ENCODE data around the gene SEMA3F. TPM values are rescaled to one million over a fixed set of nuclear protein-coding genes. Genes with fewer than 3 reads are reported as not detected.

SEMA3F gene
- total RNA-seq, 4 donors from 2014 or later = 5.2 to 40.1 (median 7.5) TPM

DNA sequence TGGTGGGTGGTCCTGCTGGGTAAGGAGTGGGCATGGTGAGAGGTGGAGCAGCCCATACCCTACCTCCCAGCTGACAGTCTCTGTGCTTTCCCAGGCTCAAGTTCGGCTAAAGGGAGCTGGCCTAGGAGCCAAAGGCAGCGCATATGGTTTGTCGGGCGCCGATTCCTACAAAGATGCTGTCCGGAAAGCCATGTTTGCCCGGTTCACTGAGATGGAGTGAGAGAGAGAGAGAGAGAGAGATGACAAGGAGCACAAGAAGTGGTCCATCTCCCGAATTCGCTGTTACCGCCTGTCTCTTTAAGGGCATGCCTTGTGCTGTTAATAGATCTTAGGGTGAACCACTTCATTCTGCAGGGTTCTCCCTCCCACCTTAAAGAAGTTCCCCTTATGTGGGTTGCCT, 36.9 kb upstream of the SEMA3F start:
- Histone ChIP-seq H3K4me1 (peaks cover 3 to 4% of the 10 kb centered on the region in 2 donors), H3K27ac (no peak overlapping the region), H3K36me3 (peaks cover 6 to 74% of the 10 kb centered on the region in 2 donors), H3K27me3 (no peaks in the 10 kb centered on the region), H3K9me3 (no peaks in the 10 kb centered on the region), H3K4me3 (no peak overlapping the region)
- intact Hi-C loops (cut with DNase I; ENCODE audit: low total_unique reads) (no loop called here), in situ Hi-C loops (cut with MboI; ENCODE audit: low sequenced_read_pairs in 4 of 4) (no loop called here)
- ATAC-seq = no peak
- no peak for DNase-seq
- TF ChIP-seq, protein P1, sequence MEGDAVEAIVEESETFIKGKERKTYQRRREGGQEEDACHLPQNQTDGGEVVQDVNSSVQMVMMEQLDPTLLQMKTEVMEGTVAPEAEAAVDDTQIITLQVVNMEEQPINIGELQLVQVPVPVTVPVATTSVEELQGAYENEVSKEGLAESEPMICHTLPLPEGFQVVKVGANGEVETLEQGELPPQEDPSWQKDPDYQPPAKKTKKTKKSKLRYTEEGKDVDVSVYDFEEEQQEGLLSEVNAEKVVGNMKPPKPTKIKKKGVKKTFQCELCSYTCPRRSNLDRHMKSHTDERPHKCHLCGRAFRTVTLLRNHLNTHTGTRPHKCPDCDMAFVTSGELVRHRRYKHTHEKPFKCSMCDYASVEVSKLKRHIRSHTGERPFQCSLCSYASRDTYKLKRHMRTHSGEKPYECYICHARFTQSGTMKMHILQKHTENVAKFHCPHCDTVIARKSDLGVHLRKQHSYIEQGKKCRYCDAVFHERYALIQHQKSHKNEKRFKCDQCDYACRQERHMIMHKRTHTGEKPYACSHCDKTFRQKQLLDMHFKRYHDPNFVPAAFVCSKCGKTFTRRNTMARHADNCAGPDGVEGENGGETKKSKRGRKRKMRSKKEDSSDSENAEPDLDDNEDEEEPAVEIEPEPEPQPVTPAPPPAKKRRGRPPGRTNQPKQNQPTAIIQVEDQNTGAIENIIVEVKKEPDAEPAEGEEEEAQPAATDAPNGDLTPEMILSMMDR (IDR thresholded peaks at IDR 0.05 in 4 of 5, conservative IDR thresholded peaks at IDR 0.05 in 1 of 5) = no peak
- TF ChIP-seq POLR2A (IDR thresholded peaks at IDR 0.05) = no peak

DNA sequence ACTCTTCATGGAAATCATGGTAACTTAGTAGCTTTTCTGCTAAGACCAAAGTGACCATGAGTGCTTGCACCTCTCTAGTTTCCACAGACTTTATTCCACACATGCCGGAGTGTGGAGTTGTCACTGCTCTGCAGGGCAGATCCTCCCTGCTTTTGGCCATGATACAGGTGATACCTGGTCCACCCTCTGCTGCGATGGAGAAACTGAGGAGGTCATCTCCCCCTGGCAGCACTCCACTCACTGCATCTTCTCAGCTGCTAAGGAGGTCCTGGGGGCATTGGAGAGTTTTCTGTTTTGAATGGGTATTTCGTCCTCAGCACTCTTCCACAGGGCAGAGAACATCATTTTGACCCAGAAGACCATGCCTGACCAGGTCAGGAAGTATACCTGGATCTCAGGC, 35.3 kb upstream of the SEMA3F start:
- Histone ChIP-seq H3K4me1 (peaks cover 3% of the 10 kb centered on the region in 2 donors), H3K27ac (no peak overlapping the region), H3K4me3 (no peak overlapping the region), H3K27me3 (no peaks in the 10 kb centered on the region), H3K36me3 (peaks cover 3 to 58% of the 10 kb centered on the region in 2 donors), H3K9me3 (no peaks in the 10 kb centered on the region)
- no peak for TF ChIP-seq POLR2A (IDR thresholded peaks at IDR 0.05)
- TF ChIP-seq, protein P1 (IDR thresholded peaks at IDR 0.05 in 4 of 5, conservative IDR thresholded peaks at IDR 0.05 in 1 of 5) = no peak
- DNase-seq (no peak), ATAC-seq (no peak)
- in situ Hi-C loops (cut with MboI; ENCODE audit: low sequenced_read_pairs in 4 of 4) (loop anchor here (5.0 to 10.0 kb wide), 2 partner anchors 65 to 68 kb away; no protein-coding TSS in a partner anchor), intact Hi-C loops (cut with DNase I; ENCODE audit: low total_unique reads) (loop anchor here (2.0 kb wide), 2 partner anchors 35 to 107 kb away; partner anchors contain the start of gene SEMA3F)

DNA sequence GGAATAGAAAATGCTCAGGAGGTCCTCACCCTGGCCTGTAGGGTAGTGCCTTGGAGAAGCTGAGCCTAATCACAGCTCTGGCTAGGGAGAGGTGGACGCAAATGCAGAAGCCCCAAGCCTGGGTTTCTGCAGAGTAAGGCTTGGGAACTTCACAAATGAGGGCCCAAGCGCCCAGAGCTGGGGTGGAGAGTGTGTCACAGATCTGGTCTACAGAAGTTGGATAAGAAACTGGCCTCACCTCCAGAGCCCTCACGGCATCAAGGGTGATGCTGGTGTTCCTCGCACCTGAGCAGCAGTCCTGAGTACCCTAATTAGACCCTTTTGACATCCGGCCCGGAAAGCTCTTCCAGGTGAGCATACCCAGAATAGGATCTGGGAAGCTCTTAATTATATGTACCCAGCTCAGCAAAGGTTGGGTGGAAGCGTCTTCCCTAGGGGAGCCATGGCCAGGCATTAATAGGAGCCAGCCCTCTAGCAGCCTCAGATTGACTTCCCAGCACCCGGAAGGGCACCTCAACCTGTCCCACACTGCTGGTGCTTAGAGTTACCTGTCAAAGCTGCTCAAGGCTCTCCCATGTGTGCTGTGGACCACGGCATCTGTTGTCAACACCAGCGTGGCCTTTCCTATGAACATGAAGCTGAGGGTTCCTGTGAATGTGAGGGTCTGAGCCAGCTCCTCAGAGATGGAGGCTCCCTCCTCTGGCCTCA, 34.6 kb upstream of the SEMA3F start:
- ATAC-seq = no peak
- peaks cover 3 to 4% of the 10 kb centered on the region in 2 donors for H3K4me1 ChIP-seq
- no peak for TF ChIP-seq POLR2A (IDR thresholded peaks at IDR 0.05)
- TF ChIP-seq, protein P1 (IDR thresholded peaks at IDR 0.05 in 4 of 5, conservative IDR thresholded peaks at IDR 0.05 in 1 of 5) = no peak
- intact Hi-C loops (cut with DNase I; ENCODE audit: low total_unique reads) = loop anchor here (1.0 to 2.0 kb wide), 3 partner anchors 34 to 106 kb away; partner anchors contain the start of gene SEMA3F
- H3K27me3 ChIP-seq = no peaks in the 10 kb centered on the region
- H3K9me3 ChIP-seq = no peaks in the 10 kb centered on the region
- no peak for DNase-seq
- H3K27ac ChIP-seq = no peak overlapping the region
- in situ Hi-C loops (cut with MboI; ENCODE audit: low sequenced_read_pairs in 4 of 4) = loop anchor here (5.0 to 10.0 kb wide), 2 partner anchors 64 to 67 kb away; no protein-coding TSS in a partner anchor
- peaks cover 3 to 51% of the 10 kb centered on the region in 2 donors for H3K36me3 ChIP-seq
- H3K4me3 ChIP-seq = no peak overlapping the region

DNA sequence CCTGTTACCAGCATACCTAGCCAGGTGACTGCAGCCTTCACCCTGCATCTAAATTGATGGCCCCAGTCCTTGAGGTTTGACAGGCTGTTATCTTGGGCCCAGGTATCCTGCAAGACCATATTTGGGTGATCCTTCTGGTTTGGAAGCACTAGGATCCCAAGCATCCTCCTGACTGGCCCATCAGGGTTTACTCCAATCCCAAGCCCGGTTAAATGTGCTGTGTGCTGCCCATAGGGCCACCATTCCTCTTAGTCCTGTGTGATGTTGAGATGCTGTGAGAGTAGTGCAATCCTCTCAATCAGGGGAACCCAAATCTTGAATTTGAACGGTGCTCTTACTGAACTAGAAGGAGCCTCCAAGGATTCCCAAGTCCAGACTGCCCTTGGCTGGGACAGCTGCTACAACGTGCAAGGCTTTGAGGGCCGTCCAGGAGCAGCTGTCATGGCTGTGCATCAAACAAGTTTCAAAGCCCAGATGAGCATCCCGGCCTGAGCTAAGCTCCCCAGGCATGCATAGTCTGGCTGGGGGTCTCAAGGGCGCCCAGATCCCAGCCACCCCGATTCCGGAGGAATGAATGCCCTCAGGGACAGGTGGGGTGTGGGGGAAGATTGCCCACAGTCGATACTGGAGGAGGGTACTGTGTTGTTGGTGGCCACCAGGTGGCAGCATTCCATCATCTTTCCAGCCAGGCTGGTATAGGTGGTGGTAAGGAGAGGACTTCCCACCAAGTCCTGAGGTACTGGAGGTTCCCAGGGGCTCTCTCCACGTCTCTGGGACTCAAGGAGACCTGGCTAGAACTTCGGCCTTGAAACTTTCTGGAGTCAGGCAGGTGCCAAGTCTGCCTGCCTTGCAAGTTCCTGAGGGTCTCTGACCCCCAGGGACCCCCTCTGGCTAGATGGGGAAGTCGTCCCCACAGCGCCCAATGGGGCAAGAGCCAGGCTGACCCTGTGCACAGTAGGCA, 33.8 kb upstream of the SEMA3F start:
- H3K9me3 ChIP-seq = no peaks in the 10 kb centered on the region
- H3K27ac ChIP-seq = peak overlapping the region in 1 of 4 donors; percentile 22
- no peaks in the 10 kb centered on the region for H3K27me3 ChIP-seq
- DNase-seq (peak; percentile 45 to 66), ATAC-seq (peak; percentile 89 to 91)
- H3K36me3 ChIP-seq = peaks cover 3 to 42% of the 10 kb centered on the region in 2 donors
- intact Hi-C loops (cut with DNase I; ENCODE audit: low total_unique reads) (loop anchor here (1.0 to 2.0 kb wide), 3 partner anchors 33 to 105 kb away; partner anchors contain the start of gene SEMA3F), in situ Hi-C loops (cut with MboI; ENCODE audit: low sequenced_read_pairs in 4 of 4) (loop anchor here (5.0 to 10.0 kb wide), 2 partner anchors 63 to 66 kb away; no protein-coding TSS in a partner anchor)
- TF ChIP-seq POLR2A (IDR thresholded peaks at IDR 0.05) = no peak
- TF ChIP-seq, protein P1 (IDR thresholded peaks at IDR 0.05 in 4 of 5, conservative IDR thresholded peaks at IDR 0.05 in 1 of 5) = peak; percentile 82 to 93 (median 87)
- peaks cover 3 to 5% of the 10 kb centered on the region in 2 donors for H3K4me1 ChIP-seq
- H3K4me3 ChIP-seq = no peak overlapping the region

All from gastrocnemius medialis (tissue), 4 donors.